Measurements from ENCODE around the gene KDM4B. TPM values are rescaled to one million over a fixed set of nuclear protein-coding genes. Genes with fewer than 3 reads are reported as not detected.

Gene KDM4B
- total and polyA plus RNA-seq, 9 of the 15 experiments (the other 6 are each of a cell fraction or from before 2014, with no cell fraction given): 0.21 to 29.9 (median 7.3) TPM

- BruUV-seq (replicated peaks): no TSS peak
- no peak overlapping the region for H3K9ac ChIP-seq (ENCODE audit: insufficient read depth in 1 of 2, low read depth in 2 of 2, low read length in 2 of 2)
- H3K27ac ChIP-seq (ENCODE audit: extremely low read depth, low read depth, low read length): no peak overlapping the region
- POLR2A ChIA-PET: no interaction called here
- H3K79me2 ChIP-seq (ENCODE audit: control insufficient read depth, insufficient read depth, low read length): no peaks in the 10 kb centered on the region
- CTCF ChIA-PET (ENCODE audit: low intra/inter-chr PET ratio): no interaction called here
- H2AFZ ChIP-seq (ENCODE audit: low read depth, low read length): no peak overlapping the region
- no peaks in the 10 kb centered on the region for H4K20me1 ChIP-seq (replicated peaks; ENCODE audit: control insufficient read depth, insufficient read depth, low read length)
- peaks cover 18 to 50% of the 10 kb centered on the region in 2 experiments for H3K4me1 ChIP-seq (replicated peaks in 1 of 2; ENCODE audit: control insufficient read depth in 2 of 2, insufficient read depth in 2 of 2, low read length in 2 of 2)
- TF ChIP-seq POLR2G (IDR thresholded peaks at IDR 0.05; ENCODE audit: low read depth, low read length): 0 out of 2 replicates have a peak, but pooled peaks have one; percentile 14
- TF ChIP-seq, protein P1, sequence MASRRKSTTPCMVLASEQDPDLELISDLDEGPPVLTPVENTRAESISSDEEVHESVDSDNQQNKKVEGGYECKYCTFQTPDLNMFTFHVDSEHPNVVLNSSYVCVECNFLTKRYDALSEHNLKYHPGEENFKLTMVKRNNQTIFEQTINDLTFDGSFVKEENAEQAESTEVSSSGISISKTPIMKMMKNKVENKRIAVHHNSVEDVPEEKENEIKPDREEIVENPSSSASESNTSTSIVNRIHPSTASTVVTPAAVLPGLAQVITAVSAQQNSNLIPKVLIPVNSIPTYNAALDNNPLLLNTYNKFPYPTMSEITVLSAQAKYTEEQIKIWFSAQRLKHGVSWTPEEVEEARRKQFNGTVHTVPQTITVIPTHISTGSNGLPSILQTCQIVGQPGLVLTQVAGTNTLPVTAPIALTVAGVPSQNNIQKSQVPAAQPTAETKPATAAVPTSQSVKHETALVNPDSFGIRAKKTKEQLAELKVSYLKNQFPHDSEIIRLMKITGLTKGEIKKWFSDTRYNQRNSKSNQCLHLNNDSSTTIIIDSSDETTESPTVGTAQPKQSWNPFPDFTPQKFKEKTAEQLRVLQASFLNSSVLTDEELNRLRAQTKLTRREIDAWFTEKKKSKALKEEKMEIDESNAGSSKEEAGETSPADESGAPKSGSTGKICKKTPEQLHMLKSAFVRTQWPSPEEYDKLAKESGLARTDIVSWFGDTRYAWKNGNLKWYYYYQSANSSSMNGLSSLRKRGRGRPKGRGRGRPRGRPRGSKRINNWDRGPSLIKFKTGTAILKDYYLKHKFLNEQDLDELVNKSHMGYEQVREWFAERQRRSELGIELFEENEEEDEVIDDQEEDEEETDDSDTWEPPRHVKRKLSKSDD (conservative IDR thresholded peaks at IDR 0.05; ENCODE audit: low read length): no peak
- intact Hi-C loops (cut with micrococcal nuclease): no loop called here
- peaks cover 12% of the 10 kb centered on the region; the same call in 2 of the 3 replicates for H3K36me3 ChIP-seq (ENCODE audit: control insufficient read depth, insufficient read depth, low read length)
- FAIRE-seq: no peak
- no peak overlapping the region for H3K4me2 ChIP-seq (ENCODE audit: insufficient read depth, low read length)
- ATAC-seq: no peak
- no peaks in the 10 kb centered on the region for H3K9me1 ChIP-seq (ENCODE audit: control insufficient read depth, insufficient read depth, low read length)
- no peaks in the 10 kb centered on the region for H3K9me3 ChIP-seq (replicated peaks; ENCODE audit: control insufficient read depth, insufficient read depth, low read depth, low read length)
- WGBS (ENCODE audit: insufficient coverage, low coverage, missing lambda C conversion rate): 95% methylated on average over 9 of the region's 11 CpGs
- in situ Hi-C loops (cut with MboI): no loop called here
- no peaks in the 10 kb centered on the region for H3K27me3 ChIP-seq (ENCODE audit: control insufficient read depth in 2 of 2, insufficient read depth in 2 of 2, low read length in 2 of 2)
- H3K4me3 ChIP-seq: no peak overlapping the region
- DNase-seq (ENCODE audit: extremely low read depth in 1 of 4, low spot score in 3 of 4): no peak
These were observed 154.7 kb downstream of the KDM4B start for GRCh38 chr19:5123646-5124045.
